ENCODE measurements around the gene STK4.

The STK4 gene

DNA sequence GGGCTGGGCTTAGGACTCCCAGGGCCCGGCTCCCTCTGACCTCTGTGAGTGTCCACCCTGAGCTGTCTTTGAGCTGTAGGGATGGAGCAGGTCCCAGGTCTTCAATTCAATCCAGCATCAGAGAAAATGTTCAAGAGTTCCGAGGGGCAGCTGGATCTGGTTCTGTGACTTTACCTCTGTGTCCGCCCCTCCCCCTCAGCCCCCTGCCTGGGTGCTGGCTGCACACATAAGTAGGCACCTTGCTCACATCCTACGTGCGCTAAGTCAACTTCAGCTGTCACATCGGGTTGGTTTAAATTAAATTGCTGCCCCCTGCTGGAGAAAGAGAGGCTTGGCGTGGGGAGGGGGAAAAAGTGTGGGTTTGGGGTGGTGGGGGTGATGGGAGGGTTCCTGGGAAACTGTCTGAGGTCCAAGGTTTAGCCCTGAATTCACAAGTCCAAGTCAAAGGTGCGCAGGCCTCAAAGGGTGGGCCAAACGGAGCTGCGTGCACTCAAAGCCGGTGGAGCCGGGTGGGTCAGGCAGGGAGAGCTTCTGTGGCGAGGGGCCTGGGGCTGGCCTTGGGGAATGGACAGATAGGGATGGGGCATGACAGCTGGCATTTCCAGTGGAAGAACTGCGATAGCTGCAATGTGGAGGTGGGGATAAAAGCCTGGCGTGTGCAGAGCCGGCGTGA lies 145.6 kb downstream of the STK4 start:
- DNase-seq (ENCODE audit: low read depth) = no peak

DNA sequence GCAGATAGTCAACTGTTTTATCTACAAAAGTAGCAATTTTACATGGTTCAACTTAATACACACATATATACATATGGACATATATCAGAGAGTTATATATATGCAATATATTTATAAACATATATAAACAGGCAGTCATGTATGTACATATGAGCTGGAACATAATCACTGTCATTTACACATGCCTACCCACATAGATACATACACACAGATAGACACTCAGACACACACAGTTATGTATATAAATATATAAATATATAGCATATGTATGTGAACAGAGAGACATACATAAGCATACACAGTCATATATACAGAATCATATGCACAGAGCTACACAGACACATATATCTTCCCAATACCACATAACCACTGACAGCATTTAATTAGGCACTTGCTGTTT lies 146.4 kb downstream of the STK4 start:
- no peak for DNase-seq (ENCODE audit: low read depth)

DNA sequence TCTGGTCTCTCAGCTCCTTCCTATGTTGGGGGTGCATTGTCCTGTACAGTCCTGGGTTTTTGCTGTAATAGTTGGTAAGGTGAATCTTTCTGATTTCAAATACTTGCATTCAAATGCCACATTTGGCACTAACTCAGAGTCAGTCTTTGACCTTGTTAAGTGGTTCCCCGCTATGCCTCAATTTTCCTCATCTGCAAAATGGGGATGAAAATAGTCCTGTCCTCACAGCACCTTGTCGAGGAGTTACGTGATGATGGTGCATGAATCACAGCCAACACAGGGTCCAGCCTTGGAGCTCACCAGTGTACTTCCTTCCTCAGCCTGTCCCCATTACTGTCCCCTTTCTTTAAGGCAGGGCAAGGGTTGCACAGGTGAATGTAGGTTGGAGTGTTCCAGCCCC lies 147.6 kb downstream of the STK4 start:
- DNase-seq (ENCODE audit: low read depth) = no peak

DNA sequence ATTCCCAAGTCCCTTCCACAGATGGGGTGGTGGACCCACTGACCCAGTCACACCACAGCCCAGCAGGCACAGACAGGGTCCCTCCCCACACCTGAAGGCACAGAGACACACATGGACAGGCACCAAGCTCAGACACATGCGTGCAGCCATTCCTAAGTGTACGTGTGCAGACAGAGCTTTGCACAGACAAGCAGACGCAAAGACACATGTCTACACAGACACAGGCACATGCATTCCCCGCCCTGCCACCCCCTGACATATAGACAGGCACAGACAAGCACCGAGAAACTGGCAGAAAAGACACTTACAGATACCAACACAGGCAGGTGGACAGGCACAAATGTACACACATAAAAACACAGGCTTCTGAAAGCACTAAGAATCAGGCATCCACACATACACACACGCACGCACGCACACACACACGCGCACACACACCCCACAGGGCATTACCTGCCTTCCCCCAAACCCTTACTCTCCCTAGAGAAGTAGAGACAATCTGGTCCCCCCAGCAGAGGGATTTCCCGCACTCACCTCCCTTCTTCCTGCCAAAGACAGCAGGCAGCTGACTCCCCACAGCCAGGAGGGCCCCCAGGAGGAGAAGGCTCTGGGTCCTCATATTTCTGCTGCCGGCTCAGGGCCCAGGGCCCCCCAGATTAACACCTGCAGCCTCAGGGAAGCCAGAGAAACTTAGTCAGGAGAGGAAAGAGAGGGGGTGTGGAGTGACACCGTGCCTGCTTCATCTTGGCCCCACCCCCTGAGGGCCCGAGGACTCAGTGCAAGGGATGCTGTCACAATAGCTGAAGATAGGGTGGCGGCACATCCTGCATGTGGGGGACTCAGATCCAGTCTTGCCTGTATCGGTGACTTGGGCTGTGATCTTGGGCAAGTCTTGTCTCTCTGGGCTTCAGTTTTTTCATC lies 148.4 kb downstream of the STK4 start, which contains the start of gene WFDC5:
Gene WFDC5, minus strand, starts transcription at position 710 of the 921 bp plus-strand sequence. Its CDS starts 91 bp downstream, at position 619.
- no peak for DNase-seq (ENCODE audit: low read depth)

DNA sequence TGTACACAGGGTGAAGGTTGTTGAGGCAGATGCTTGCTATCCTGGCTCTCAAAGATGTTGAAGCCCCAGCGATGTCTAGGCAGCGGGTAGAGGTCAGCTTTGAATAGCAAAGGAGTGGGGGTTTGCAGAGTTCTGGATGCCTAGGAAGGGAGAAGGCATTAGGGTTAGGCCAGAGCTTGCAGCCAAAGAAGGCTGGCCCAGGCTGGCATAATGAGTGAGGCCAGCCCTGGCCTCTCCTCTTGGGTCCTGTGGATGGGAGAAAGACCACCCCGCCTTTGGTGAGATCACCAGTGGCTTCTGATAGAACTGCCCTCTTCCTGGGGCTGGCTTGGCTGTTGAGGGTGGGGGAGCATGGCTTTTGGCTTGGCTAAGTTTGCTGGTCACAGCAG lies 149.1 kb downstream of the STK4 start:
- DNase-seq (ENCODE audit: low read depth) = no peak

DNA sequence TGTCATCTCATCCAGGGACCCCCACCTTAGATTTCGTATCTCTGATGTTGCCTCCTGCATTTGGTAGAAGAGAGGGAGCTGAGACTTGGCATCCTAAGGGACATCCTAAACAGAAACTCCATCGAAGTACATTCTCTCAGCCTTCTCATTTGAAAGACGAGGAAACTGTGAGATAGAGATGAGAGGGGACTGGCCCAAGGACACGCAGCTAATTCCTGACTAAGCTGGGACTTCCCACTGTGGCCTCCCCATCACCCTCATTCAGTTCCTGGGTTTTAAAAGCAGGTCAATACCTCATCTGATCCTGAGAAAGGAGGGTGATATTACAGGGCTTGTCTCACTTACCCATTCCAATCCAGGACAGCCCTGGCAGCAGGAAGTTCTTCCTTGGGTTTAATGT lies 149.5 kb downstream of the STK4 start:
- DNase-seq (ENCODE audit: low read depth) = no peak

DNA sequence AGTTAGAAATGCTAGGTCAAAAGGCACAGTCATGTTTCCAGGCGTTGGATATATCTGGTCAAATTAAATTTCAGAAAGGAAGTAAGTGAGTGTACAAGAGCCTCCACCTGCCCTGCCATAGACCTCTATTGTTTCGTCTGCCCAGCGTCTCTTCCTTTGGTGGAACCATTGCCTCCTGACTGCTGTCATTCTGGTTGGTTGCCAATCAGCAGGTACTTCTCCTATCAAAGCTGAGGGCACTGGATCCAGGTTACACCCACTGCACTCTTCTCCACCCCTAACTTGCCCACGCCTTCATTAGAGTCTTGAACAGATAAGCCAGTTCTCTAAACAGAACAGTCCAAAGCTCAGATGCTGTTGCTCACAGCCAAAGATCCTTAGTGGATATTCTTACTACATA lies 151.3 kb downstream of the STK4 start:
- DNase-seq (ENCODE audit: low read depth) = no peak

DNA sequence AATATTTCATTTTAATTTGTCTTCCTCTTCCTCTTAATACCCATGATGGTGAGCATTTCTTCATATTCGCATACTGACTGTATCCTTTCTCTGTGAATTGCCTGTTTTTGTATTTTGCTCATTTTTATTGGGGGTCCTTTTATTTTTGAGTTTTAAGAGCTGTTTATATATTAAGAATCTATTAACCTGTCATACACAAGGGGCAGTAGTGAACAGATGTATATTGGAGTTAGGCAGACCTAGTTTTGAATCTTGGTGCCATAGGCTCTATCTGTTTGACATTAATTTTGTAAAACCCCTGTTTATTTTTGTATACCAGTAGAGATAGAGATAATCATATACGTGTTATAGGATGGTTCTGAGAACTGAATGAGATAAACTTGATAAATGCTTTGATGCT lies 151.7 kb downstream of the STK4 start:
- DNase-seq (ENCODE audit: low read depth) = no peak

DNA sequence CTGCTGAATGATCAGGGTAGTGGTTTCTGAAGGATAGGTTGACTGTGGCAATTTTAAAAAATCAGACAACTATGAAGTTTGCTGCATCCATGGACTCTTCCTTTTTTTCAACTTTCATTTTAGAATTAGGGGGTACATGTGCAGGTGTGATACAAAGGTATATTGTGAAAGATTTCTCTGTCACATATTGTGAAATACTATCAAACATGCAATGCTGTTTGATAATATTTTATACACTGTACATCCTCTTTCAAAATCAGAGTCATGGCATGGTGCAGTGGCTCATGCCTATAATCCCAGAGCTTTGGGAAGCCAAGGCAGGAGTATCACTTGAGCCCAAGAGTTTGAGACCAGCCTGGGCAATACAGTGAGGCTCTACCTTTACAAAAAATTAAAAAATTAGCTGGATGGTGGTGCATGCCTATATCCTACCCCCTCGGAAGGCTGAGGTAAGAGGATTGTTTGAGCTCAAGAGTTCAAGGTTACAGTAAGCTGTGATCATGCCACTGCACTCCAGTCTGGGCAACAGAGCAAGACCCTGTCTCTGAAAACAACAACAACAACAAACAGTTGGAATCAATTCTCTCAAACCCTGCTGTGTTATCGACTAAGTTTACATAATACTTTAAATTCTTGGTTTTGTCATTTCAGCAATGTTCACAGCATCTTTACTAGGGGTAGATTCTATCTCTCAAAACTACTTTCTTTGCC lies 153.4 kb downstream of the STK4 start:
- DNase-seq (ENCODE audit: low read depth) = no peak

DNA sequence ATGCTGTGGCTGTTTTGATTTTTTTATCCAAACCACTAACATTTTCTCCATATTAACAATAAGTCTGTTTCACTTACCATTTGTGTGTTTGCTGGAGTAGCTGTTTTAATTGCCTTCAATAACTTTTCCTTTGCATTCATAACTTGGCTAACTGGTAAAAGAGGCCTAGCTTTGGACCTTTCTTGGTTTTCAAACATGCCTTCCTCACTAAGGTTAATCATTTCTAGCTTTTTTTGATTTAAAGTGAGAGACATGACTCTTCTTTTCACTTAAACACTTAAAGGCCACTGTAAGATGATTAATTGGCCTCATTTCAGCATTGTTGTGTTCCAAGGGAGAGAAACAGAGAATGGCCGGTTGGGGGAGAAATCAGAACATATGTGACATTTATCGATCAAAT lies 155.1 kb downstream of the STK4 start:
- no peak for DNase-seq (ENCODE audit: low read depth)

DNA sequence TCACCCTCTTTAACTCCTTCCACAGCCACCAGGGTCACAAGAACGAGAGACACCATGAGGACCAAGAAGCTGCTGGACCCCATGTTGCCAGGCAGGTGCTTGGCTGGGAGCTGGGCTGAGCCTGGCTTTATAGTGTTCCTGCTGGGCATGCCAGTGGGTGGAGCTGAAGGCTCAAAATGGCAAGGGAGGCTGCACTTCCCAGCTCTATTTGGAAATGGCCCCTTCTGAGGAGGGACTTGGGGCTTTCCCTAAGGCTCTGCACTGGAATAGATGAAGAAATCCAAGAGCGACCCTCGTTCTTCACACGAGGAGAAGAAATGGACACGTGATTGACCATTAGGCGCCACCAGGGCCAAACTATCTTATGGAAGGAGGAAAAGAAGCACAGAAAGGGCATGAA lies 158.1 kb downstream of the STK4 start, which contains the start of gene WFDC12:
Gene WFDC12, minus strand, starts transcription at position 101 of the 400 bp plus-strand sequence. Its CDS starts 18 bp downstream, at position 83.
- DNase-seq (ENCODE audit: low read depth) = no peak

DNA sequence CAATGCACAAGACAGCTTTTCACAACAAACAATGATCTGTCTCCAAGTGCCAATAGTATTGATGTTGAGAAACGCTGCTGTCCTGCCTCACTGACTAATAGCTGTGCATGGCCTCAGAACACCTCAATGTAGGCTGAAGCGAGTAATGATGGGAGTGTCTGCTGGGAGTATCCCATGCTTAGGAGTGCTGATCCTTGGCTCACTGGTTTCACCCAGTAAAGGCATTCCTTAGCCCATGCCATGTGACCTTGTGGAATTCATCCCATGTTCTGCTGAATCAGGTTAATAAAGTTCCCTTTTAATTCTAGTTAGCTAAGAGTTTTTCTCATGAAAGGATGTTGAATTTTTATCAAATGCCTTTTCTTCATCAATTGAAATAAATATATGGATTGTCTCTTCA lies 161.8 kb downstream of the STK4 start:
- DNase-seq (ENCODE audit: low read depth) = peak; percentile 24

Data from HS-27A (cell line).